HL-60 (cell line): ENCODE measurements around the gene NUCB1.
A peak's percentile ranks its signal among the peaks of the same experiment; 100 is the strongest.

ENCODE experiments used
- DNase-seq, 2 experiments: peaks; one replicate each; pipeline ENCODE4 v3.0.0-alpha.2; 2010 to 2020; ENCODE audit warnings: low read depth in 1 of 2, low spot score in 1 of 2
- H3K27ac ChIP-seq: fragments of 250-450 bp; sonication (Bioruptor Pico); replicated peaks from 2 replicates; pipeline ENCODE4 v1.5.1; 2020; ENCODE audit warnings: mild to moderate bottlenecking, moderate library complexity
- H3K27me3 ChIP-seq: fragments of 250-450 bp; sonication (Bioruptor Pico); 2 replicates; pipeline ENCODE4 v1.5.1; 2021; ENCODE audit warnings: mild to moderate bottlenecking, moderate library complexity; ENCODE audit not compliant: insufficient read depth, poor library complexity, severe bottlenecking
- H3K4me3 ChIP-seq: replicated peaks from 2 replicates; pipeline ENCODE4 v1.5.1; 2011; ENCODE audit warnings: mild to moderate bottlenecking, control low read depth, low read length; ENCODE audit not compliant: insufficient read depth
- CTCF ChIP-seq: IDR thresholded peaks from one replicate; pipeline ENCODE4 v1.5.1; 2011; ENCODE audit warnings: low read length, control low read depth, inconsistent platforms; ENCODE audit not compliant: insufficient read depth
- GABPA ChIP-seq: IDR thresholded peaks from 2 replicates; pipeline ENCODE4 v1.6.1; 2012; ENCODE audit warnings: low read depth
- POLR2AphosphoS5 ChIP-seq: IDR thresholded peaks from 2 replicates; pipeline ENCODE4 v1.6.1; 2012; ENCODE audit warnings: low read depth
- REST ChIP-seq: IDR thresholded peaks from 2 replicates; pipeline ENCODE4 v1.6.1; 2012; ENCODE audit warnings: low read depth; ENCODE audit not compliant: insufficient replicate concordance
- SPI1 ChIP-seq: IDR thresholded peaks from 2 replicates; pipeline ENCODE4 v1.6.1; 2012; ENCODE audit warnings: low read depth, mild to moderate bottlenecking, borderline replicate concordance

The NUCB1 gene

GRCh38 chr19:48955308-48955958 lies 55.3 kb downstream of the NUCB1 start:
- Histone ChIP-seq H3K27me3 (no peaks in the 10 kb centered on the region), H3K27ac (peak overlapping the region; percentile 77), H3K4me3 (peak overlapping the region; percentile 96)
- DNase-seq: no peak
- TF ChIP-seq POLR2AphosphoS5: no peak
- TF ChIP-seq GABPA: no peak
- TF ChIP-seq CTCF: no peak
- no peak for TF ChIP-seq REST
- no peak for TF ChIP-seq SPI1

GRCh38 chr19:48958006-48958405 lies 57.9 kb downstream of the NUCB1 start:
- TF ChIP-seq CTCF: no peak
- TF ChIP-seq POLR2AphosphoS5: no peak
- no peak for TF ChIP-seq SPI1
- TF ChIP-seq REST: no peak
- TF ChIP-seq GABPA: no peak
- DNase-seq: no peak
- Histone ChIP-seq H3K27ac (no peak overlapping the region), H3K27me3 (no peaks in the 10 kb centered on the region), H3K4me3 (no peak overlapping the region)

GRCh38 chr19:48959341-48960239 lies 59.5 kb downstream of the NUCB1 start:
- peak; percentile 74 to 89 for DNase-seq
- H3K4me3 ChIP-seq: no peak overlapping the region
- TF ChIP-seq SPI1: peak; percentile 93
- TF ChIP-seq POLR2AphosphoS5: peak; percentile 33; the same call in 1 of the 2 replicates
- TF ChIP-seq GABPA: no peak
- H3K27ac ChIP-seq: peak overlapping the region; percentile 60
- no peaks in the 10 kb centered on the region for H3K27me3 ChIP-seq

GRCh38 chr19:48961051-48961649 lies 61.0 kb downstream of the NUCB1 start:
- TF ChIP-seq SPI1: no peak
- TF ChIP-seq CTCF: no peak
- no peak for TF ChIP-seq POLR2AphosphoS5
- no peak for TF ChIP-seq REST
- TF ChIP-seq GABPA: no peak
- no peak for DNase-seq
- Histone ChIP-seq H3K27ac (peak overlapping the region; percentile 93), H3K4me3 (no peak overlapping the region), H3K27me3 (no peaks in the 10 kb centered on the region)
